ENCODE results near the gene DGKI.

Gene DGKI

DNA sequence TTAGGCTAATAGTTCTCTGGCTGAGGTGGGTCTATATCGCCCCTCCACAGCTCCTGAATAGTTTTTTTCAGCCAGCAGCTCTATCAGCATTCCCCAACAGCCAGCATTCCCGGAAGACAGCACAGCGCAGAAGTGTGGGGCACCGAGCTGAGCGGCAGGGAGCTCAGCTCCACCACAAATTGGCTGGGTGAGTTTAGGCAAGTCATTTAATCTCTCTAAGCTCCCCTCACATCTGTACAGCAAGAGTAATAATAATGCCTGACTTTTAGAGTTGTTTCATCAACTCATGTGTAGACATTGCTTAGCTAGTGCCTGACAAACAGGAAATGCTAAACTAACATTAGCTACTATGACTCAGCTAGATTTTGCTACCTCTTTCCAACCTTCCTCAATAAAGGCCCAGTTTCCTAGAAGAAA, 255.3 kb downstream of the DGKI start:
- peak; percentile 24 for DNase-seq (ENCODE audit: low read depth)

DNA sequence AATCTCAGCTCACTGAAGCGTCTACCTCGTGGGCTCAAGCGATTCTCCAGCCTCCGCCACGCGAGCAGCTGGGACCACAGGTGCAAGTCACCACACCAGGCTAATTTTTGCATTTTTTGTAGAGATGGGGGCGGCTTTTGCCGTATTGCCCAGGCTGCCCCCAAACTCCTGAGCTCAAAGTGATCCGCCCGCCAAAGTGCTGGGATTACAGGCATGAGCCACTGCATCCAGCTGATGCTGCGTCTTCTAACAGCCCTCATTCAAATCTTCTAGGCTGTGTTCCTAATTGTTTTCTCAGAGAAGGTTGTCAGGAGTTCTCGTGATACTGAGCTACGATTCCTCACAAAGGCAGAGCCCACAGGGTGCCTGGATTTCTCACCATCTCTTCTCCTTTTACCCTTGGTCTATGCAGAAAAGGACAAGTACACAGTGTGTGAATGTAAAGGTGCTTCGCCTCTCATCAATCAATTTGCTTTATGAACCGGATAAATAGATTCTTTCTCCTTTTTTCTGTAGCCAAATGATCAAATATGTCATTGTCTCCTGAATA, 255.9 kb downstream of the DGKI start:
- no peak for DNase-seq (ENCODE audit: low read depth)

- DNase-seq (ENCODE audit: low read depth) = no peak
Observed at GRCh38 chr7:137590071-137590755, 256.6 kb downstream of the DGKI start.

- DNase-seq (ENCODE audit: low read depth) = no peak
Observed at GRCh38 chr7:137587326-137587725, 259.4 kb downstream of the DGKI start.

DNA sequence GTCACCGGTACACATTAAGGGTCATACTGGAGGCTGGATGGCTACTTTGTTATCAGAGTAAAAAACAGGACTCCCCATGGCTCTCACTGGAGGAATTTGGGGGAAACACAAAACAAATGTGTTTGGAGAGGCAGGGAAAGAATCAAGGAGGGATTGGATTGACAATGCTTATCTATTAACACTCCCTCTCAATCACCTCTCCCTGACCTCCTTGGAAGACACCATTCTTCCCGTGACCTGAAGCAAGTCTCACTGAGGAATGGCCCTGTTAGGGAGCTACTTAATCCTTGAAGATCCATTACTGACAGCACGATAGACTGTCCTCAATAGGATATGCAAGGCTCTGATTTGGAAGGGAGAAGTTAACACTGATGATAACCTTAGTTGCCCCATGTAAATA, 261.2 kb downstream of the DGKI start:
- DNase-seq (ENCODE audit: low read depth) = no peak

DNA sequence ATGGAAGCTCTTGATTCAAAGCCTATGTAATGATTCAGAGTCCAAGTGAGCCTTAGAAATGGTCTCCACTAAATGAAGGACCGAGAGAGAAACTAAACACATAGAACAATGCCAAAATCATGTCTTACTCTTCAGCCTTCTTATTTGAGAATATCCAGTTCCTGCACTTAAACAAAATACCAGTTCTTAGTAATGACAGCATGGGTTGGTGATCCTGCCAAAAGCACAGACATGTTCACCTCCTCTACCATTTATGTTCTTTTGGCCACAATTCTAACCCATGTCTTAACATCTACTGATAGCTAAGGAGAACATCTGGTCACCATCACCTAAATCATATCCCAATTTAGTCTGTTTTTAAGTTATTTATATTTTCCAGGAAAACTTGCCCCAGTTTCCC, 263.6 kb downstream of the DGKI start:
- DNase-seq (ENCODE audit: low read depth) = no peak

- peak; percentile 66 for DNase-seq (ENCODE audit: low read depth)
Observed at GRCh38 chr7:137579913-137580640, 266.7 kb downstream of the DGKI start.

- DNase-seq (ENCODE audit: low read depth) = no peak
Observed at GRCh38 chr7:137578541-137578940, 268.2 kb downstream of the DGKI start.

GRCh38 chr7:137577184-137577583, 269.6 kb downstream of the DGKI start:
- no peak for DNase-seq (ENCODE audit: low read depth)

GRCh38 chr7:137576481-137576880, 270.3 kb downstream of the DGKI start:
- DNase-seq (ENCODE audit: low read depth) = no peak

- no peak for DNase-seq (ENCODE audit: low read depth)
Observed at GRCh38 chr7:137574812-137575211, 272.0 kb downstream of the DGKI start.

DNA sequence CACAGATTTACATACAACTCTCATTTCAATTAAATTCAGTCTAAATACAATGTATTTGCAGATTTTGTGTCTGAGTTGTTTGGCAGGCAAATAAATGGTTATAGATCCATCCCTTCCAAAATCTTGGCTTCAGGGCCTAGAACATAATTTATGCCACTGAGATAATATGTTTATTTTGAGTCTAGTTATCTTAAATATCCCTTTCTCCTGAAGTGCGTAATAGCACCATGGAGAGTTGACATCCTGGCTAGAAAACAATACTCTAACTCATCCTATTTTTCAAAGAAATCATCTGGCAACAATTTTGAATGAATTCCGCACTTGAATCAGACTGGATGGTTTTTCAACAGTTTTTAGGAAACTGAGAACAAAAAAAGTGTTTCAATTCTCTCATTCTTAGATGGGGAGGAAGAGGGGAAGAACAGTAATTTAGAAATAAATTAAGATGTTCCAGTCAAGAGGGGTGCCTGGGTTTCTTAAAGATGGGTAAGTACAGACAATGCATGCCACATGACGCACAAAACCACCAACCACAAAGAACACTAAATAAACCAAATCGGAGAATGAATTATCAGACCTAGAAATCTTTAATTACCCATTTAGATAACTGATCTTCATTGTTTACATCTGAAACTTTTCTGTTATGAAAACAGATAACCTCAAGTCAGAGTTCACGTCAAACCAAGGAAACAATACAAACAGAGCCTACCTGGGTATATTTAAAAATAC, 274.6 kb downstream of the DGKI start:
- DNase-seq (ENCODE audit: low read depth) = no peak

- DNase-seq (ENCODE audit: low read depth) = no peak
Observed at GRCh38 chr7:137564677-137565076, 282.1 kb downstream of the DGKI start.

- DNase-seq (ENCODE audit: low read depth) = no peak
Observed at GRCh38 chr7:137563981-137564380, 282.8 kb downstream of the DGKI start.

DNA sequence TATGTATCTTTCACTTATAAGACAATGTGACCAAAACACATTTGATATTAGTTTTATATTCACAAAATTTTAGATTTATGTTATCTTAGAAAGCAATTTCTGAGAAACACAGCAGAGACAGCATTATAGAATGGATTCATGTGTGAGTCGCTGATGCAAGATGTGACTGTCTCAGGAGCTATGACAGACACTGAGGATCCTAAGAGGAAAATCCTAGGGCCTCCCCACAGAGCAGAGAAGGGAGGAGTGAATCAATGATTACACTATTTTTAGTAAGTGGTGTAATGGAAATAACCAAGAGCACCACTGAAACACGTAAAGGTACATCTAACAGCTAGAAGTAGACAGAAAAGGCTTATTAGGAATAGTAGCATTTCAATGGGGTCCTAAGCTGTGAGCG, 299.3 kb downstream of the DGKI start:
- no peak for DNase-seq (ENCODE audit: low read depth)

GRCh38 chr7:137546671-137547070, 300.1 kb downstream of the DGKI start:
- no peak for DNase-seq (ENCODE audit: low read depth)

- no peak for DNase-seq (ENCODE audit: low read depth)
Observed at GRCh38 chr7:137546009-137546408, 300.8 kb downstream of the DGKI start.

GRCh38 chr7:137545059-137545716, 301.6 kb downstream of the DGKI start:
- DNase-seq (ENCODE audit: low read depth) = no peak

DNA sequence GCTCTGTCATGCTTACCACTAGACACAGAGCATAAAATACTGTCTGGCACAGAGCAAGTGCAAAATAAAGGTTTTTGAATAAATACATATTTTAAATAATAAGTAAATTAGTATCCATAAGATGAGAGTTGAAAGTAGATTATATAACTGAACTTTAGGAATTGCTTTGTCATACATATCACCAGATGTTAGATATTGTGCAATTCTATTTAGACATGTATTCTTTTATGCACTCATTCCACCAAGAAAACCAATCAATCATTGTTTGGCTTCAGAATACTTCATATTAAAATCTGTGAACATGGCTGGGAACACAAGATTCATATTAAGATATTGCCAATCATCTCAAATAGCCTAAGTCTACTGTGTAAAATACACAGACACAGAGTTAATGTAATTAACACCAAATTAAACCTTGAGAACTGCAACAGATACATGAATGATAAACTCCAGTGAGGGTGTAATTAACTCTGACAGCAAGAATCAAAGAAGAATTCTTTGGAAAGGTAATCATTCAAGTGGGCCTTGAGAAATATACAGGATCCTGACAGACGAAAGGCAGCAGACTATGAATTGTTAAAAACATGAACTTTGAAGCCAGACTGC, 302.2 kb downstream of the DGKI start:
- DNase-seq (ENCODE audit: low read depth) = no peak

DNA sequence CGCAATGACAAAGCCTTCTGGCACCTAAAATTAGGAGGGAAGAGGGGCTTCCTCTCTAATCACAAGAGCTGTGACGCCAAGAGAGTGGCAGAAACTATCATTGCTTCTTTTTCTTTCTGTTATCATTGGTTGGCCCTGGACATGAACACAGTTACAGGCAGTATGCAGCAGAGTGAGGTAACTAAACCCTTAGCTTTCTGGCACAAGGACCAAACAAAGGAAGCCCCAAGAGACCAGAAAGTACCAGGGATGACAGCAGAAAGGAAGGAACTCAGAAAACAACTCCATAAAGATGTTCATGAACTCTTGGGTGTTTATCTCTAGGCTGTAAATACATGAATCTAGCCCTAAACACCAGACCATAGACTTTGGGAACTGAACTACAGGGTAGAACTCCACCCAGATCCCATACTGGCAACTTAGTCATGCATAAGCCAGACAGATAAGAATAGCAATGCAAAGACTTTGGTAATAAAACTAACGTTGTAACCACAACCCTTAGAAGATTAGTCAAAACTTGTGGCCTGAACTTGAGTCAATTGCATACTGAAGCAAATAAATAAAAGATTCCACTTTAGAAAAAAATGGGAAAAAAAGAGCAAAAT, 307.6 kb downstream of the DGKI start:
- DNase-seq (ENCODE audit: low read depth) = peak; percentile 58

DNA sequence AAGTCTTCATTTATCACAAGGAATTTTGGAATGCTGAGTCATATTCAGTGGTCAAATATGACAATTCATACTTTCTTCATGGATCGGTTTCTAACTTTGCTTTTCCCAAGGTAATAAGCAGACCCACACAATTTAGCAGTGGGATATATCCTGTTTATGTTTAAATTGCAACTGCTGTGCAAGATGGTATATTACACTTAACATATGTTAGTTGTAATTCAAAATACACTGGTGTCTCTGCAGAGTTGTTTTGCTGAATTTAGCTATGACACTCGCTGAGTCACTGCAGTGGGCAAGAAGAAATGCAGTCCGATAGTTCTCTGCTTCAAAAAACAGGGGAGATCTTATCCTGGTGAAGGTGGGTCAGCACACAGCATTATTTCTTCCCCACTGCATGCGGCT, 308.4 kb downstream of the DGKI start:
- peak; percentile 28 for DNase-seq (ENCODE audit: low read depth)

Measured in stromal cell of bone marrow (primary cell).